MCF 10A (cell line): ENCODE measurements around the gene PTPRZ1. TPM values are rescaled to one million over a fixed set of nuclear protein-coding genes. Genes with fewer than 3 reads are reported as not detected.

Experiments used
- BruUV-seq: library from RNA; stranded (reverse); fragments of 400-500 nt; replicated peaks from 2 replicates; lab custom pipeline; 2021; lab: Mats Ljungman, UMichigan
- CTCF ChIA-PET: fragments of 300-600 bp; sonication (Branson Sonifier 250); formaldehyde crosslinking; extraction: SDS; loops from one replicate; lab custom pipeline; 2021; ENCODE audit warnings: antibody characterized with exemption, inconsistent platforms; lab: Yijun Ruan, JAX
- POLR2A ChIA-PET: fragments of 300-600, 350-650 bp; sonication (Branson Sonifier 250); formaldehyde crosslinking; extraction: SDS; loops from one replicate; lab custom pipeline; 2020; ENCODE audit warnings: antibody characterized with exemption, inconsistent platforms; lab: Yijun Ruan, JAX
- DNase-seq: peaks from one replicate; pipeline ENCODE4 v3.0.0-alpha.2; 2018; ENCODE audit not compliant: unreplicated experiment
- H3K27ac Mint-ChIP-seq: one replicate; pipeline ENCODE4 v1.8.0; 2022; ENCODE audit warnings: mild to moderate bottlenecking, low read depth, mixed read lengths; ENCODE audit not compliant: unreplicated experiment
- H3K27me3 Mint-ChIP-seq: one replicate; pipeline ENCODE4 v1.8.0; 2022; ENCODE audit warnings: mixed read lengths; ENCODE audit not compliant: insufficient read depth, unreplicated experiment
- H3K36me3 Mint-ChIP-seq: one replicate; pipeline ENCODE4 v1.8.0; 2022; ENCODE audit warnings: mild to moderate bottlenecking, moderate library complexity, mixed read lengths; ENCODE audit not compliant: insufficient read depth, unreplicated experiment
- H3K4me1 Mint-ChIP-seq: one replicate; pipeline ENCODE4 v1.8.0; 2022; ENCODE audit warnings: mixed read lengths; ENCODE audit not compliant: insufficient read depth, unreplicated experiment
- H3K4me3 Mint-ChIP-seq: one replicate; pipeline ENCODE4 v1.8.0; 2022; ENCODE audit warnings: mild to moderate bottlenecking, moderate library complexity, mixed read lengths; ENCODE audit not compliant: unreplicated experiment
- H3K9me3 Mint-ChIP-seq: one replicate; pipeline ENCODE4 v1.8.0; 2022; ENCODE audit warnings: mixed read lengths; ENCODE audit not compliant: unreplicated experiment
- CTCF ChIP-seq: fragments of 200-600 bp; IDR thresholded peaks from one replicate; pipeline ENCODE4 v1.8.0; 2022; ENCODE audit warnings: antibody characterized with exemption, mild to moderate bottlenecking; ENCODE audit not compliant: unreplicated experiment
- intact Hi-C: fragments of 100-400 bp; cut with micrococcal nuclease; formaldehyde crosslinking; loops from 2 replicates; pipeline ENCODE4 v1.14.1; 2022
- total RNA-seq: library from RNA; stranded (reverse); gene quantifications from 2 replicates; pipeline ENCODE4 v1.2.3, GENCODE V29; 2022

Gene PTPRZ1
- total RNA-seq, 1 experiment from 2014 or later, result 11.1 TPM

GRCh38 chr7:122070834-122071233 lies 197.9 kb downstream of the PTPRZ1 start:
- CTCF ChIA-PET, result no interaction called here
- Mint-ChIP-seq H3K9me3 (no peaks in the 10 kb centered on the region), H3K4me3 (no peak overlapping the region), H3K4me1 (no peaks in the 10 kb centered on the region), H3K27me3 (no peaks in the 10 kb centered on the region), H3K27ac (no peak overlapping the region), H3K36me3 (peaks cover 8% of the 10 kb centered on the region)
- DNase-seq, result no peak
- TF ChIP-seq CTCF, result no peak
- BruUV-seq, result no TSS peak
- intact Hi-C loops, result no loop called here
- POLR2A ChIA-PET, result no interaction called here

GRCh38 chr7:122072272-122072671 lies 199.3 kb downstream of the PTPRZ1 start:
- no peak overlapping the region for H3K27ac Mint-ChIP-seq
- ChIA-PET CTCF (interaction anchor here (0.6 to 1.7 kb wide), 3 partner anchors 21 to 1772 kb away, joined by 3 to 4 read pairs (median 3); partner anchors contain the start of gene HYAL4), POLR2A (no interaction called here)
- no peaks in the 10 kb centered on the region for H3K4me1 Mint-ChIP-seq
- TF ChIP-seq CTCF, result no peak
- no peak for DNase-seq
- H3K9me3 Mint-ChIP-seq, result no peaks in the 10 kb centered on the region
- no peaks in the 10 kb centered on the region for H3K27me3 Mint-ChIP-seq
- H3K4me3 Mint-ChIP-seq, result no peak overlapping the region
- peaks cover 21% of the 10 kb centered on the region for H3K36me3 Mint-ChIP-seq
- intact Hi-C loops, result no loop called here
- no TSS peak for BruUV-seq

GRCh38 chr7:122072924-122073599 lies 200.1 kb downstream of the PTPRZ1 start:
- H3K4me1 Mint-ChIP-seq, result no peaks in the 10 kb centered on the region
- no peaks in the 10 kb centered on the region for H3K27me3 Mint-ChIP-seq
- DNase-seq, result no peak
- H3K36me3 Mint-ChIP-seq, result peaks cover 29% of the 10 kb centered on the region
- POLR2A ChIA-PET, result no interaction called here
- no peak overlapping the region for H3K4me3 Mint-ChIP-seq
- CTCF ChIA-PET, result interaction anchor here (0.6 to 1.7 kb wide), 3 partner anchors 9 to 1772 kb away, joined by 3 to 4 read pairs (median 3); partner anchors contain the start of gene HYAL4
- no peak overlapping the region for H3K27ac Mint-ChIP-seq
- BruUV-seq, result no TSS peak
- TF ChIP-seq CTCF, result no peak
- no peaks in the 10 kb centered on the region for H3K9me3 Mint-ChIP-seq
- intact Hi-C loops, result no loop called here

- H3K27me3 Mint-ChIP-seq, result no peaks in the 10 kb centered on the region
- BruUV-seq, result no TSS peak
- peaks cover 30% of the 10 kb centered on the region for H3K36me3 Mint-ChIP-seq
- ChIA-PET POLR2A (no interaction called here), CTCF (no interaction called here)
- TF ChIP-seq CTCF, result no peak
- intact Hi-C loops, result no loop called here
- DNase-seq, result no peak
- no peaks in the 10 kb centered on the region for H3K9me3 Mint-ChIP-seq
- H3K27ac Mint-ChIP-seq, result no peak overlapping the region
- no peaks in the 10 kb centered on the region for H3K4me1 Mint-ChIP-seq
- H3K4me3 Mint-ChIP-seq, result no peak overlapping the region
These were observed 200.7 kb downstream of the PTPRZ1 start for GRCh38 chr7:122073635-122074034.
